PC-9 (cell line): ENCODE measurements around the gene CIAO2B.

ENCODE experiments used
- CTCF ChIP-seq: fragments of 200-600 bp; sonication (generic); conservative IDR thresholded peaks from 2 replicates; pipeline ENCODE4 v1.6.1; 2017; ENCODE audit warnings: mixed run types, antibody characterized with exemption, mild to moderate bottlenecking, moderate library complexity
- EZH2 ChIP-seq: fragments of 200-600 bp; sonication (generic); IDR thresholded peaks from 2 replicates; pipeline ENCODE4 v1.8.0; 2017; ENCODE audit warnings: antibody characterized with exemption, low read depth

- TF ChIP-seq CTCF, result no peak
- no peak for TF ChIP-seq EZH2
These were observed 41.2 kb upstream of the CIAO2B start for GRCh38 chr16:66975302-66975893.
